HG03460 (cell line): ENCODE measurements around the gene IRAG1.

Source experiments
- ATAC-seq: cut with Tn5 transposase; IDR thresholded peaks from one replicate; pipeline ENCODE4 v1.9.1; 2021; ENCODE audit not compliant: unreplicated experiment

Gene IRAG1

GRCh38 chr11:10693509-10694081, at the start of gene IRAG1:
TSS of gene IRAG1 (minus strand) at chr11:10693755. CDS start at chr11:10693602, 153 bp downstream.
- no peak for ATAC-seq

GRCh38 chr11:10742460-10743208, 49.1 kb upstream of the IRAG1 start:
- ATAC-seq = no peak

GRCh38 chr11:10735481-10736475, 42.2 kb upstream of the IRAG1 start:
- ATAC-seq = peak; percentile 97

- no peak for ATAC-seq
These were observed 37.6 kb upstream of the IRAG1 start for GRCh38 chr11:10731064-10731680.

GRCh38 chr11:10730151-10730550, 36.6 kb upstream of the IRAG1 start:
- ATAC-seq = no peak

GRCh38 chr11:10728789-10729472, 35.4 kb upstream of the IRAG1 start:
- no peak for ATAC-seq

- no peak for ATAC-seq
These were observed 34.6 kb upstream of the IRAG1 start for GRCh38 chr11:10728154-10728553.

- ATAC-seq = no peak
These were observed 33.7 kb upstream of the IRAG1 start for GRCh38 chr11:10727146-10727851.

GRCh38 chr11:10725907-10726253, 32.3 kb upstream of the IRAG1 start:
- ATAC-seq = no peak

- no peak for ATAC-seq
These were observed 31.8 kb upstream of the IRAG1 start for GRCh38 chr11:10725114-10725906.

- no peak for ATAC-seq
These were observed 28.8 kb upstream of the IRAG1 start for GRCh38 chr11:10722307-10722706.

GRCh38 chr11:10720881-10721376, 27.4 kb upstream of the IRAG1 start:
- ATAC-seq = no peak

GRCh38 chr11:10719616-10720015, 26.1 kb upstream of the IRAG1 start:
- no peak for ATAC-seq

GRCh38 chr11:10716543-10717259, 23.1 kb upstream of the IRAG1 start:
- ATAC-seq = no peak

GRCh38 chr11:10716122-10716521, 22.6 kb upstream of the IRAG1 start:
- no peak for ATAC-seq

GRCh38 chr11:10715571-10715970, 22.0 kb upstream of the IRAG1 start:
- ATAC-seq = no peak

- no peak for ATAC-seq
These were observed 15.9 kb upstream of the IRAG1 start for GRCh38 chr11:10709299-10710086.

GRCh38 chr11:10708131-10708530, 14.6 kb upstream of the IRAG1 start:
- ATAC-seq = no peak
